Mucosa of descending colon (tissue), 3 donors: ENCODE measurements around the gene TMEM164. TPM values are rescaled to one million over a fixed set of nuclear protein-coding genes. Genes with fewer than 3 reads are reported as not detected.
"Not testable (repeated sequence)": the region's sequence is repeated elsewhere in the genome, so short reads cannot be mapped to it uniquely, and the experiment has no call there.

ENCODE experiments used
- ATAC-seq: fragments of 200-7000 bp; cut with Tn5 transposase; one replicate; pipeline ENCODE4 v1.9.1; 2020; ENCODE audit warnings: mild to moderate bottlenecking, moderate library complexity
- DNase-seq, 3 donors: peaks; one replicate each; pipeline ENCODE4 v3.0.0-alpha.2; 2020
- H3K36me3 ChIP-seq: fragments of 200-600 bp; one replicate; pipeline ENCODE4 v1.8.0; 2021; ENCODE audit warnings: low read depth, mild to moderate bottlenecking
- H3K4me1 ChIP-seq: fragments of 200-600 bp; one replicate; pipeline ENCODE4 v1.8.0; 2021; ENCODE audit warnings: low read depth, mild to moderate bottlenecking
- H3K4me3 ChIP-seq: fragments of 200-600 bp; one replicate; pipeline ENCODE4 v1.8.0; 2021; ENCODE audit warnings: mild to moderate bottlenecking
- H3K9me3 ChIP-seq: fragments of 200-600 bp; one replicate; pipeline ENCODE4 v1.8.0; 2021; ENCODE audit warnings: mild to moderate bottlenecking
- intact Hi-C, 2 donors: fragments of 100-400 bp; cut with DNase I in 1 of 2; cut with micrococcal nuclease in 1 of 2; formaldehyde crosslinking; loops; one replicate each; pipeline versions ENCODE4 v1.11.0 to v1.11.1; 2022; cut with DNase I, micrococcal nuclease
- total RNA-seq, 3 donors: library from RNA; stranded (reverse); fragmentation: NEBNext Ultra II Directional in 2 of 3; extraction: Animal tissue kit (Norgen Biotek cat#: 25700) in 2 of 3; gene quantifications; one replicate each; pipeline versions ENCODE4 v1.2.1 to v1.2.4, GENCODE V29; 2021 to 2023
- TF ChIP-seq, protein P1 (sequence below): fragments of 200-600 bp; IDR thresholded peaks from one replicate; pipeline ENCODE4 v1.8.0; 2022; ENCODE audit warnings: antibody characterized with exemption, mild to moderate bottlenecking
- donor health status: DM: no; HTN: no; CAD: no; lungs with moderate emphysema.
- donor health status: DM: no; HTN: no; CAD: no.
- donor health status: DM: no; HTN: yes; CAD: no.

TMEM164 gene
- total RNA-seq, 3 donors from 2014 or later: 58.6 to 103 (median 95.4) TPM

DNA sequence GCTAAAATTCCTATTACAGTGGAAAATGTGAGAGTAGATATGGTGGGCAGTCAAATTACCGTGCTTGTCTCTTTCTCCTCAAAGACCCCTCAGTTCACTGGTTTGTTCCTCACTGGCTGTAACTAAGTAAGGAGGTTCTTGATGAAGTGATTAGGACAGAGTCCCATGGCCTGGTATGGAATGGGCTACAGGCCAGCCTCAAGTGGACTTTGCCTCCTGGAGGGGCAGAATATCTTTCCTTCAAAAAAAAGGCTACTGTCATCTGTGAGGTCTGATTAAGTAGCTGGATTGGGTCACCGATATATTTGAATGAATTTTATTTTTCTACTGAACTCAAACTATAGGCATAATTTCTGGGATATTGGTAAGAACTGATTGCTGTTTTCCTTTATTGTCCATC lies 38.5 kb upstream of the TMEM164 start:
- intact Hi-C loops: no loop called here
- ATAC-seq (no peak), DNase-seq (no peak)
- Histone ChIP-seq H3K4me1 (no peaks in the 10 kb centered on the region), H3K36me3 (no peaks in the 10 kb centered on the region), H3K9me3 (no peaks in the 10 kb centered on the region), H3K4me3 (no peak overlapping the region)
- TF ChIP-seq, protein P1, sequence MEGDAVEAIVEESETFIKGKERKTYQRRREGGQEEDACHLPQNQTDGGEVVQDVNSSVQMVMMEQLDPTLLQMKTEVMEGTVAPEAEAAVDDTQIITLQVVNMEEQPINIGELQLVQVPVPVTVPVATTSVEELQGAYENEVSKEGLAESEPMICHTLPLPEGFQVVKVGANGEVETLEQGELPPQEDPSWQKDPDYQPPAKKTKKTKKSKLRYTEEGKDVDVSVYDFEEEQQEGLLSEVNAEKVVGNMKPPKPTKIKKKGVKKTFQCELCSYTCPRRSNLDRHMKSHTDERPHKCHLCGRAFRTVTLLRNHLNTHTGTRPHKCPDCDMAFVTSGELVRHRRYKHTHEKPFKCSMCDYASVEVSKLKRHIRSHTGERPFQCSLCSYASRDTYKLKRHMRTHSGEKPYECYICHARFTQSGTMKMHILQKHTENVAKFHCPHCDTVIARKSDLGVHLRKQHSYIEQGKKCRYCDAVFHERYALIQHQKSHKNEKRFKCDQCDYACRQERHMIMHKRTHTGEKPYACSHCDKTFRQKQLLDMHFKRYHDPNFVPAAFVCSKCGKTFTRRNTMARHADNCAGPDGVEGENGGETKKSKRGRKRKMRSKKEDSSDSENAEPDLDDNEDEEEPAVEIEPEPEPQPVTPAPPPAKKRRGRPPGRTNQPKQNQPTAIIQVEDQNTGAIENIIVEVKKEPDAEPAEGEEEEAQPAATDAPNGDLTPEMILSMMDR: no peak

DNA sequence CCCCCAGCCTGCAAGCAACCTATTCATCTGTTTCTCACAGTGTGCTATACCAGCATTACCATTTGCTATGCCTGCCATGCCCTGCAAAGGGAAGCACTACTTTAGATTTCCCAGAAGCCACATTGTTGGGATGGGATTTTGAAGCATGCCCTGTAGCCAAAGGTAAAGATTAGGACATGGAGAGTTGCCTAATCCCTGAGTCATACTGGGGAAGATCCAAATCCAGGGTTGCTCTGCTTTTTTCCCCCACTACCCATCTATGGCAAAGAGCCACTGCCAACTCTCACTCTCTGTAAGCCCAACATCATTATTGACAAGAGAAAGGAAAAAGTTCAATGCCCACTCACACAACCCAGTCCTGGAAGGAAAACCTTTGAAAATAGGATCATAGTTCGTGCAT lies 36.7 kb upstream of the TMEM164 start:
- no peaks in the 10 kb centered on the region for H3K4me1 ChIP-seq
- intact Hi-C loops: no loop called here
- H3K36me3 ChIP-seq: no peaks in the 10 kb centered on the region
- TF ChIP-seq, protein P1: no peak
- no peak for DNase-seq
- no peak for ATAC-seq
- no peak overlapping the region for H3K4me3 ChIP-seq
- no peaks in the 10 kb centered on the region for H3K9me3 ChIP-seq

DNA sequence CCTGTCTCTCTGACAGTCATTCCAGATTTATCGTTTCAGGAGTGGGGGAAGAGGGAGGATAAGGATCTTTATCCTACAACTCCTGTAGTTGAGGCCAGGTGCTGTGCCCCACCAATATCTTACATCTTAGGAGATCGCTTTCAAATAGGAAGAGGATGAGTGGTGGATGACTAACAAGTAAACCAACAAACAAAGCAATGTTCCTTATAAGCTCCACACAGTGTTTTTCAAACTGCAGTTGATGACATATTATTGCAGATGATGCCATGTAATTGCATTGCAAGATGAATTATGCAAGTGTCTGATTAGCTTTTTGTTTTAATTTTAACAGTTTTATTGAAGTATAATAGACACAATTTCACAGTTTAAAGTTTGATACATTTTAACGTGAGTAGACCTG lies 35.8 kb upstream of the TMEM164 start:
- intact Hi-C loops: no loop called here
- DNase-seq (no peak), ATAC-seq (no peak)
- no peaks in the 10 kb centered on the region for H3K36me3 ChIP-seq
- no peaks in the 10 kb centered on the region for H3K4me1 ChIP-seq
- H3K4me3 ChIP-seq: no peak overlapping the region
- H3K9me3 ChIP-seq: no peaks in the 10 kb centered on the region
- TF ChIP-seq, protein P1: no peak

DNA sequence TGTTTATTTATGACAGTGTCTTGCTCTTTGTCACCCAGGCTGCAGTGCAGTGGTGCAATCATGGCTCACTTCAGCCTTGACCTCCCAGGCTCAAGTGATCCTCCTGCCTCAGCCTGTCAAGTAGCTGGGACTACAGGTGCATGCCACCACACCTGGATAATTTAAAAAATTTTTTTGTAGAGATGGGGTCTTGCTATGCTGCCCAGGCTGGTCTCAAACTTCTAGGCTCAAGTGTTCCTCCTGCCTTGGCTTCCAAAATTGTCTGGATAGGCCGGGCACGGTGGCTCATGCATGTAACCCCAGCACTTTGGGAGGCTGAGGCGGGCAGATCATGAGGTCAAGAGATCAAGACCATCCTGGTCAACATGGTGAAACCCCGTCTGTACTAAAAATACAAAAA lies 32.1 kb upstream of the TMEM164 start:
- intact Hi-C loops, H3K4me3 ChIP-seq, DNase-seq, ATAC-seq, H3K9me3 ChIP-seq, H3K4me1 ChIP-seq, H3K36me3 ChIP-seq: not testable (repeated sequence)

DNA sequence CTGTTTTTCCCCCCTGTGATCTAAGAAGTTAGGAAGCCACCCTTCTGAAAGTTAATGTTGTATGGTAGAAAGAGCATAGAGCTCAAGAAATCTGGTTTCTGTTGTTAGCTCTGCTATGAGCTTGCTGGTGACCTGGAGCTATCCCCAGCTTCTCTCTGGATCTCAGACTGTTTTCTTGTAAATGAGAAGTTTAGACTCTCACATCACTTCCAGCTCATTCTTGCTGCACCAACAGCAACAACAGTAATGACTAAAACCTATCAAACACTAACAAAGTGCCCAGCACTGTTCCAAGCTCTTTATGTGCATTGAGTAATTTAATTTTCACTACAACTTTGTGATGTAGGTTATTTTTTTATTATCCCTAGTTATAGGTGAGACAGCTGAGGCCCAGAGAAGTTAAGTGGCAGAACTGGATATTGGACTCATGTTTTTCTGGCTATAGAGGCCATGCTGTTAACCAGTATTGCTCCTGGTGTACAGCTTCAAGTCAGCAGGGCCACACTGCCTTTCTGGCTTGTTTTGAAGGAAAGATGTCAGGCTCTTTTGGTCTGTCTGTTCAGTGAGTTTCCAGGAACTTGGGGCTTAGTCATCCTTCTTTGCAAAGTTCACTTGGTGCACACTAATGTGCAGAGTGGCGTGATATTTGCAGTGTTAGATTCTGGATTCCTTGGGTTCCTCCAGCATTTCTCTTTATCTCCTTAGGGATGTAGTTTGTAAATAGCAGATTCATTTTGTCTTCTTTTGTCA lies 27.8 kb upstream of the TMEM164 start:
- H3K4me1 ChIP-seq: no peaks in the 10 kb centered on the region
- intact Hi-C loops: no loop called here
- H3K9me3 ChIP-seq: no peaks in the 10 kb centered on the region
- TF ChIP-seq, protein P1: no peak
- ATAC-seq (no peak), DNase-seq (no peak)
- no peak overlapping the region for H3K4me3 ChIP-seq
- no peaks in the 10 kb centered on the region for H3K36me3 ChIP-seq

DNA sequence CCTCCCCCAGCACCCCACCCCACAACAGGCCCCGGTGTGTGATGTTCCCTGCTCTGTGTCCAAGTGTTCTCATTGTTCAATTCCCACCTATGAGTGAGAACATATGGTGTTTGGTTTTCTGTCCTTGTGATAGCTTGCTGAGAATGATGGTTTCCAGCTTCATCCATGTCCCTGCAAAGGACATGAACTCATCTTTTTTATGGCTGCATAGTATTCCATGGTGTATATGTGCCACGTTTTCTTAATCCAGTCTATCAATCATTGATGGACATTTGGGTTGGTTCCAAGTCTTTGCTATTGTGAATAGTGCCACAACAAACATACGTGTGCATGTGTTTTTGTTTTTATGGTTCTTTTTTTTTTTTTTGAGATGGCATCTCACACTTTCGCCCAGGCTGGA lies 17.7 kb upstream of the TMEM164 start:
- H3K4me3 ChIP-seq, ATAC-seq, intact Hi-C loops, DNase-seq, H3K36me3 ChIP-seq, H3K4me1 ChIP-seq, H3K9me3 ChIP-seq: not testable (repeated sequence)

DNA sequence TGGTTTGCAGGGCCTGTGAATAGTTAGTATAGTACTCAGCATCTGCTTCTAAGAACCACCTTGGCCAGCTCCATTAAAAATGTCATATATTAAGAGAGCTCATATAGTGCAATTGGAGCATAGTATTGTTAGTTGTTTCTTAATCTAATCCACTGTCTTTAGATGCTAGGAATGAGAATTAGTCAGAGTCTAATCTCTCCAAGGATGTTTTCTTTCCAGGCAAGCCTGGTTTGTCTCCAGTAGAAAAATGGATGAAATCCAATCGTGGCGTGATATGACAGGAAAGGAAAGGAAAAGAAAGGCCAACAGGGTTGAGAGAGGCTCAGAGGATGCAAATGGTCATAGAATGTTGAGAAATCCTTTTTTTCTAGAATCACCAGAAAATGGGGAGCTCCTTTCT lies 15.0 kb upstream of the TMEM164 start:
- no peaks in the 10 kb centered on the region for H3K9me3 ChIP-seq
- DNase-seq (no peak), ATAC-seq (no peak)
- no peaks in the 10 kb centered on the region for H3K4me1 ChIP-seq
- TF ChIP-seq, protein P1: no peak
- intact Hi-C loops: no loop called here
- H3K36me3 ChIP-seq: no peaks in the 10 kb centered on the region
- no peak overlapping the region for H3K4me3 ChIP-seq
